GM11168 (cell line): ENCODE results near the gene PTPN20.

Experiments
- in situ Hi-C: fragments of 300-500 bp; cut with MboI; formaldehyde crosslinking; loops from one replicate; pipeline ENCODE4 v1.12.0; 2022; ENCODE audit warnings: low sequenced_read_pairs; ENCODE audit not compliant: unreplicated experiment

PTPN20 gene

GRCh38 chr10:47043928-47044538, 132.8 kb downstream of the PTPN20 start:
- in situ Hi-C loops, result no loop called here

GRCh38 chr10:47044741-47045140, 133.5 kb downstream of the PTPN20 start:
- in situ Hi-C loops, result no loop called here

- in situ Hi-C loops, result no loop called here
Observed at GRCh38 chr10:47045331-47045861, 134.2 kb downstream of the PTPN20 start.

GRCh38 chr10:47046321-47047126, 135.3 kb downstream of the PTPN20 start:
- in situ Hi-C loops, result no loop called here

GRCh38 chr10:47047127-47047504, 135.9 kb downstream of the PTPN20 start:
- in situ Hi-C loops, result no loop called here

GRCh38 chr10:47047577-47048525, 136.6 kb downstream of the PTPN20 start:
- in situ Hi-C loops, result no loop called here

GRCh38 chr10:47048526-47048905, 137.3 kb downstream of the PTPN20 start:
- in situ Hi-C loops, result no loop called here

- in situ Hi-C loops, result no loop called here
Observed at GRCh38 chr10:47049056-47049851, 138.0 kb downstream of the PTPN20 start.

GRCh38 chr10:47049906-47050305, 138.7 kb downstream of the PTPN20 start:
- in situ Hi-C loops, result loop anchor here (10.0 kb wide), 1 partner anchor 265 kb away; no protein-coding TSS in a partner anchor

- in situ Hi-C loops, result loop anchor here (10.0 kb wide), 1 partner anchor 264 kb away; no protein-coding TSS in a partner anchor
Observed at GRCh38 chr10:47050618-47051455, 139.6 kb downstream of the PTPN20 start.

- in situ Hi-C loops, result loop anchor here (10.0 kb wide), 1 partner anchor 263 kb away; no protein-coding TSS in a partner anchor
Observed at GRCh38 chr10:47051741-47052238, 140.6 kb downstream of the PTPN20 start.
